Astrocyte (in vitro differentiated cells and primary cell): ENCODE results near the gene ARL15. TPM values are rescaled to one million over a fixed set of nuclear protein-coding genes. Genes with fewer than 3 reads are reported as not detected.

ENCODE experiments used
- DNase-seq: peaks from one replicate; pipeline ENCODE4 v3.0.0-alpha.2; 2010; ENCODE audit warnings: low read depth
- FAIRE-seq: peaks from 2 replicates; lab custom pipeline; 2011; peaks lifted over from hg19 to GRCh38; lab: Jason Lieb, UNC
- H2AFZ ChIP-seq: 2 replicates; pipeline ENCODE4 v1.6.0; 2012; ENCODE audit warnings: low read depth, low read length, inconsistent platforms
- H3K27ac ChIP-seq: 2 replicates; pipeline ENCODE4 v1.5.1; 2011; ENCODE audit warnings: low read depth, low read length, inconsistent platforms
- H3K27me3 ChIP-seq: 2 replicates; pipeline ENCODE4 v1.6.0; 2011; ENCODE audit warnings: low read length, inconsistent platforms; ENCODE audit not compliant: insufficient read depth
- H3K36me3 ChIP-seq: 2 replicates; pipeline ENCODE4 v1.5.1; 2011; ENCODE audit warnings: low read length, inconsistent platforms; ENCODE audit not compliant: insufficient read depth
- H3K4me1 ChIP-seq: 2 replicates; pipeline ENCODE4 v1.5.1; 2011; ENCODE audit warnings: low read length, inconsistent platforms; ENCODE audit not compliant: insufficient read depth
- H3K4me2 ChIP-seq: 2 replicates; pipeline ENCODE4 v1.6.0; 2012; ENCODE audit warnings: low read length, inconsistent platforms
- H3K4me3 ChIP-seq: 2 replicates; pipeline ENCODE4 v1.5.1; 2011; ENCODE audit warnings: low read depth, mild to moderate bottlenecking, low read length, inconsistent platforms; ENCODE audit not compliant: insufficient read depth
- H3K79me2 ChIP-seq: 2 replicates; pipeline ENCODE4 v1.6.0; 2012; ENCODE audit warnings: mild to moderate bottlenecking, low read length, inconsistent platforms; ENCODE audit not compliant: insufficient read depth
- H3K9ac ChIP-seq: 2 replicates; pipeline ENCODE4 v1.6.0; 2012; ENCODE audit warnings: mild to moderate bottlenecking, low read length, inconsistent platforms
- H3K9me3 ChIP-seq: 2 replicates; pipeline ENCODE4 v1.5.1; 2012; ENCODE audit warnings: low read depth, mild to moderate bottlenecking, low read length, inconsistent platforms; ENCODE audit not compliant: insufficient read depth
- H4K20me1 ChIP-seq: 2 replicates; pipeline ENCODE4 v1.6.0; 2012; ENCODE audit warnings: low read length, inconsistent platforms; ENCODE audit not compliant: insufficient read depth
- H3K27ac Mint-ChIP-seq: one replicate; pipeline ENCODE4 v1.8.0; 2021; ENCODE audit warnings: mild to moderate bottlenecking, mixed read lengths; ENCODE audit not compliant: unreplicated experiment
- H3K27me3 Mint-ChIP-seq: one replicate; pipeline ENCODE4 v1.8.0; 2021; ENCODE audit warnings: low read depth, mixed read lengths; ENCODE audit not compliant: unreplicated experiment
- H3K36me3 Mint-ChIP-seq: one replicate; pipeline ENCODE4 v1.8.0; 2021; ENCODE audit warnings: low read depth, mixed read lengths; ENCODE audit not compliant: unreplicated experiment
- H3K4me1 Mint-ChIP-seq: one replicate; pipeline ENCODE4 v1.8.0; 2021; ENCODE audit warnings: low read depth, mixed read lengths; ENCODE audit not compliant: unreplicated experiment
- H3K4me3 Mint-ChIP-seq: one replicate; pipeline ENCODE4 v1.8.0; 2021; ENCODE audit warnings: mild to moderate bottlenecking, moderate library complexity, mixed read lengths; ENCODE audit not compliant: unreplicated experiment
- H3K9me3 Mint-ChIP-seq: one replicate; pipeline ENCODE4 v1.8.0; 2021; ENCODE audit warnings: mild to moderate bottlenecking, mixed read lengths; ENCODE audit not compliant: unreplicated experiment
- EZH2 ChIP-seq: IDR thresholded peaks from 2 replicates; pipeline ENCODE4 v1.6.1; 2012; ENCODE audit warnings: mild to moderate bottlenecking, low read length, inconsistent platforms; ENCODE audit not compliant: insufficient read depth
- total RNA-seq: library from RNA; stranded (reverse); gene quantifications from 2 replicates; pipeline ENCODE4 v1.2.1, GENCODE V29; 2021
- TF ChIP-seq, protein P1 (sequence below): IDR thresholded peaks from 2 replicates; pipeline ENCODE4 v1.5.1; 2011; ENCODE audit warnings: low read depth, mild to moderate bottlenecking, inconsistent platforms, low read length, moderate library complexity; ENCODE audit not compliant: insufficient read depth

ARL15 gene
- total RNA-seq, 1 donor from 2014 or later: 29.1 TPM

GRCh38 chr5:54113060-54113459 lies 197.3 kb downstream of the ARL15 start:
- H3K36me3 ChIP-seq: no peaks in the 10 kb centered on the region
- Mint-ChIP-seq H3K9me3 (peaks cover 2% of the 10 kb centered on the region), H3K4me3 (no peak overlapping the region), H3K27ac (no peak overlapping the region), H3K27me3 (no peaks in the 10 kb centered on the region), H3K36me3 (no peaks in the 10 kb centered on the region), H3K4me1 (peaks cover 12% of the 10 kb centered on the region)
- H3K9me3 ChIP-seq: no peaks in the 10 kb centered on the region
- no peaks in the 10 kb centered on the region for H3K27me3 ChIP-seq
- H3K79me2 ChIP-seq: no peaks in the 10 kb centered on the region
- no peak overlapping the region for H3K9ac ChIP-seq
- TF ChIP-seq, protein P1, sequence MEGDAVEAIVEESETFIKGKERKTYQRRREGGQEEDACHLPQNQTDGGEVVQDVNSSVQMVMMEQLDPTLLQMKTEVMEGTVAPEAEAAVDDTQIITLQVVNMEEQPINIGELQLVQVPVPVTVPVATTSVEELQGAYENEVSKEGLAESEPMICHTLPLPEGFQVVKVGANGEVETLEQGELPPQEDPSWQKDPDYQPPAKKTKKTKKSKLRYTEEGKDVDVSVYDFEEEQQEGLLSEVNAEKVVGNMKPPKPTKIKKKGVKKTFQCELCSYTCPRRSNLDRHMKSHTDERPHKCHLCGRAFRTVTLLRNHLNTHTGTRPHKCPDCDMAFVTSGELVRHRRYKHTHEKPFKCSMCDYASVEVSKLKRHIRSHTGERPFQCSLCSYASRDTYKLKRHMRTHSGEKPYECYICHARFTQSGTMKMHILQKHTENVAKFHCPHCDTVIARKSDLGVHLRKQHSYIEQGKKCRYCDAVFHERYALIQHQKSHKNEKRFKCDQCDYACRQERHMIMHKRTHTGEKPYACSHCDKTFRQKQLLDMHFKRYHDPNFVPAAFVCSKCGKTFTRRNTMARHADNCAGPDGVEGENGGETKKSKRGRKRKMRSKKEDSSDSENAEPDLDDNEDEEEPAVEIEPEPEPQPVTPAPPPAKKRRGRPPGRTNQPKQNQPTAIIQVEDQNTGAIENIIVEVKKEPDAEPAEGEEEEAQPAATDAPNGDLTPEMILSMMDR: no peak
- TF ChIP-seq EZH2: no peak
- DNase-seq (no peak), FAIRE-seq (no peak)
- H3K27ac ChIP-seq: no peak overlapping the region
- H4K20me1 ChIP-seq: no peaks in the 10 kb centered on the region
- H3K4me3 ChIP-seq: no peak overlapping the region
- H3K4me1 ChIP-seq: no peaks in the 10 kb centered on the region
- H2AFZ ChIP-seq: no peak overlapping the region
- H3K4me2 ChIP-seq: no peak overlapping the region

- Histone ChIP-seq H2AFZ (no peak overlapping the region), H3K4me3 (no peak overlapping the region), H3K27me3 (no peaks in the 10 kb centered on the region), H3K4me1 (no peaks in the 10 kb centered on the region), H3K9me3 (no peaks in the 10 kb centered on the region), H3K36me3 (no peaks in the 10 kb centered on the region), H3K9ac (no peak overlapping the region), H3K79me2 (no peaks in the 10 kb centered on the region), H3K4me2 (no peak overlapping the region), H3K27ac (no peak overlapping the region), H4K20me1 (no peaks in the 10 kb centered on the region)
- Mint-ChIP-seq H3K9me3 (peaks cover 2% of the 10 kb centered on the region), H3K27me3 (no peaks in the 10 kb centered on the region), H3K36me3 (peaks cover 3% of the 10 kb centered on the region), H3K27ac (no peak overlapping the region), H3K4me1 (no peaks in the 10 kb centered on the region), H3K4me3 (no peak overlapping the region)
- DNase-seq (no peak), FAIRE-seq (no peak)
- TF ChIP-seq EZH2: no peak
- TF ChIP-seq, protein P1: no peak
Measured at GRCh38 chr5:54109626-54110330, 200.6 kb downstream of the ARL15 start.

DNA sequence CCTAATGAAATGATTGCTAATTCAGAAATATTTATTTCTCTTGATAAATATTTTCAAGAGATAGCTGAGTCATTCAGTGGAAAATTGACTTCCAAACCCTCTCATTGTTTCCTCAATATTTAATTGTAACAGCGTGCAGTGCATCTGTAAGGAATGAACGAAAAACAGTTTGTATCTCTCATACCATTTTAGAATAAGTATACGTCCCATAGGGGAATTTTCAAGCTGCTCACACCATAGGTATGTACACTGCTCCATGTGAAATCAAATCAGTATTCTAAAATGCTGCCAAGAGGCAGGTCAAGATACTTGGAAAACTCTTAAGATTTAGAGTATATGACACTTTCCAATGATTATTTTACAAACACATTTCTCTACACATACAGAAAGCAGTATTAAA lies 202.2 kb downstream of the ARL15 start:
- Histone ChIP-seq H3K27ac (no peak overlapping the region), H4K20me1 (no peaks in the 10 kb centered on the region), H3K4me1 (no peaks in the 10 kb centered on the region), H3K4me2 (no peak overlapping the region), H3K79me2 (no peaks in the 10 kb centered on the region), H3K36me3 (no peaks in the 10 kb centered on the region), H3K27me3 (no peaks in the 10 kb centered on the region), H3K4me3 (no peak overlapping the region), H3K9me3 (no peaks in the 10 kb centered on the region), H3K9ac (no peak overlapping the region), H2AFZ (no peak overlapping the region)
- FAIRE-seq (no peak), DNase-seq (no peak)
- Mint-ChIP-seq H3K9me3 (peaks cover 1% of the 10 kb centered on the region), H3K4me3 (no peak overlapping the region), H3K27me3 (no peaks in the 10 kb centered on the region), H3K4me1 (no peaks in the 10 kb centered on the region), H3K27ac (no peak overlapping the region), H3K36me3 (peaks cover 3% of the 10 kb centered on the region)
- TF ChIP-seq, protein P1: no peak
- TF ChIP-seq EZH2: no peak
